Loucy (cell line): ENCODE results near the gene CCNJL.

Source experiments
- H2AFZ ChIP-seq: fragments of 200-600 bp; sonication (generic); 2 replicates; pipeline ENCODE4 v1.6.0; 2016; ENCODE audit warnings: antibody characterized with exemption, mild to moderate bottlenecking, low read length, moderate library complexity
- H3F3A ChIP-seq: fragments of 200-600 bp; 2 replicates; pipeline ENCODE4 v1.6.0; 2016; ENCODE audit warnings: antibody characterized with exemption, low read depth, mild to moderate bottlenecking
- H3K27me3 ChIP-seq: fragments of 200-600 bp; sonication (generic); 2 replicates; pipeline ENCODE4 v1.6.1; 2014; ENCODE audit warnings: low read length, mild to moderate bottlenecking; ENCODE audit not compliant: insufficient read depth, poor library complexity, severe bottlenecking
- H3K36me3 ChIP-seq: fragments of 200-600 bp; sonication (generic); 2 replicates; pipeline ENCODE4 v1.6.1; 2016; ENCODE audit warnings: low read length; ENCODE audit not compliant: insufficient read depth
- H3K4me1 ChIP-seq: fragments of 200-600 bp; sonication (generic); 2 replicates; pipeline ENCODE4 v1.5.1; 2014; ENCODE audit warnings: low read length, mild to moderate bottlenecking; ENCODE audit not compliant: insufficient read depth, poor library complexity, severe bottlenecking
- H3K4me2 ChIP-seq: fragments of 200-600 bp; sonication (generic); 2 replicates; pipeline ENCODE4 v1.6.0; 2014; ENCODE audit warnings: antibody characterized with exemption, low read length, low read depth, mild to moderate bottlenecking; ENCODE audit not compliant: poor library complexity, severe bottlenecking
- H3K4me3 ChIP-seq: fragments of 200-600 bp; sonication (generic); 2 replicates; pipeline ENCODE4 v1.5.1; 2014; ENCODE audit warnings: low read length, mild to moderate bottlenecking, mixed read lengths; ENCODE audit not compliant: poor library complexity, severe bottlenecking
- H3K79me2 ChIP-seq: fragments of 200-600 bp; sonication (generic); 2 replicates; pipeline ENCODE4 v1.6.1; 2014; ENCODE audit warnings: low read length; ENCODE audit not compliant: insufficient read depth
- H3K9ac ChIP-seq: fragments of 200-600 bp; sonication (generic); 2 replicates; pipeline ENCODE4 v1.6.0; 2014; ENCODE audit warnings: mild to moderate bottlenecking, low read depth, low read length, moderate library complexity; ENCODE audit not compliant: poor library complexity, severe bottlenecking
- H3K9me2 ChIP-seq: fragments of 200-600 bp; sonication (generic); replicated peaks from 2 replicates; pipeline ENCODE4 v1.6.1; 2016; ENCODE audit warnings: low read depth, low read length, mixed read lengths
- H3K9me3 ChIP-seq: fragments of 200-600 bp; sonication (generic); 2 replicates; pipeline ENCODE4 v1.6.1; 2014; ENCODE audit warnings: mild to moderate bottlenecking, antibody characterized with exemption, low read length, low read depth; ENCODE audit not compliant: insufficient read depth
- H4K20me1 ChIP-seq: fragments of 200-600 bp; sonication (generic); 2 replicates; pipeline ENCODE4 v1.6.0; 2014; ENCODE audit warnings: antibody characterized with exemption, low read length, mild to moderate bottlenecking; ENCODE audit not compliant: insufficient read depth, poor library complexity, severe bottlenecking
- EZH2phosphoT487 ChIP-seq: fragments of 200-600 bp; IDR thresholded peaks from 2 replicates; pipeline ENCODE4 v1.6.1; 2018; ENCODE audit warnings: antibody characterized with exemption, mild to moderate bottlenecking, moderate library complexity, borderline replicate concordance
- TF ChIP-seq, protein P1 (sequence below): fragments of 200-600 bp; sonication (generic); conservative IDR thresholded peaks from 2 replicates; pipeline ENCODE4 v1.5.1; 2014; ENCODE audit warnings: mild to moderate bottlenecking, antibody characterized with exemption, low read length

The CCNJL gene

GRCh38 chr5:160219356-160219755, 93.0 kb downstream of the CCNJL start:
- Histone ChIP-seq H3K36me3 (no peaks in the 10 kb centered on the region), H3K4me2 (no peak overlapping the region), H3F3A (no peaks in the 10 kb centered on the region), H3K4me1 (no peaks in the 10 kb centered on the region), H3K9ac (no peak overlapping the region), H2AFZ (no peak overlapping the region), H4K20me1 (no peaks in the 10 kb centered on the region), H3K4me3 (no peak overlapping the region), H3K9me2 (no peaks in the 10 kb centered on the region), H3K27me3 (no peaks in the 10 kb centered on the region), H3K9me3 (no peaks in the 10 kb centered on the region), H3K79me2 (no peaks in the 10 kb centered on the region)
- TF ChIP-seq EZH2phosphoT487: no peak
- TF ChIP-seq, protein P1, sequence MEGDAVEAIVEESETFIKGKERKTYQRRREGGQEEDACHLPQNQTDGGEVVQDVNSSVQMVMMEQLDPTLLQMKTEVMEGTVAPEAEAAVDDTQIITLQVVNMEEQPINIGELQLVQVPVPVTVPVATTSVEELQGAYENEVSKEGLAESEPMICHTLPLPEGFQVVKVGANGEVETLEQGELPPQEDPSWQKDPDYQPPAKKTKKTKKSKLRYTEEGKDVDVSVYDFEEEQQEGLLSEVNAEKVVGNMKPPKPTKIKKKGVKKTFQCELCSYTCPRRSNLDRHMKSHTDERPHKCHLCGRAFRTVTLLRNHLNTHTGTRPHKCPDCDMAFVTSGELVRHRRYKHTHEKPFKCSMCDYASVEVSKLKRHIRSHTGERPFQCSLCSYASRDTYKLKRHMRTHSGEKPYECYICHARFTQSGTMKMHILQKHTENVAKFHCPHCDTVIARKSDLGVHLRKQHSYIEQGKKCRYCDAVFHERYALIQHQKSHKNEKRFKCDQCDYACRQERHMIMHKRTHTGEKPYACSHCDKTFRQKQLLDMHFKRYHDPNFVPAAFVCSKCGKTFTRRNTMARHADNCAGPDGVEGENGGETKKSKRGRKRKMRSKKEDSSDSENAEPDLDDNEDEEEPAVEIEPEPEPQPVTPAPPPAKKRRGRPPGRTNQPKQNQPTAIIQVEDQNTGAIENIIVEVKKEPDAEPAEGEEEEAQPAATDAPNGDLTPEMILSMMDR: no peak

- Histone ChIP-seq H3K4me3 (peak overlapping the region; percentile 63), H3F3A (no peaks in the 10 kb centered on the region), H3K9me2 (no peaks in the 10 kb centered on the region), H3K79me2 (no peaks in the 10 kb centered on the region), H3K4me2 (peak overlapping the region; percentile 61), H3K4me1 (no peaks in the 10 kb centered on the region), H4K20me1 (no peaks in the 10 kb centered on the region), H3K9me3 (no peaks in the 10 kb centered on the region), H3K36me3 (no peaks in the 10 kb centered on the region), H3K27me3 (no peaks in the 10 kb centered on the region), H2AFZ (0 out of 2 replicates have a peak overlapping the region, but pooled peaks have one; percentile 71), H3K9ac (peak overlapping the region; percentile 43)
- TF ChIP-seq, protein P1: no peak
- TF ChIP-seq EZH2phosphoT487: no peak
Measured at GRCh38 chr5:160213537-160213936, 98.8 kb downstream of the CCNJL start.

- Histone ChIP-seq H3K4me3 (no peak overlapping the region), H3F3A (no peaks in the 10 kb centered on the region), H3K79me2 (no peaks in the 10 kb centered on the region), H3K9me2 (no peaks in the 10 kb centered on the region), H3K27me3 (no peaks in the 10 kb centered on the region), H3K9ac (no peak overlapping the region), H3K9me3 (no peaks in the 10 kb centered on the region), H3K36me3 (no peaks in the 10 kb centered on the region), H3K4me1 (no peaks in the 10 kb centered on the region), H3K4me2 (no peak overlapping the region), H4K20me1 (no peaks in the 10 kb centered on the region), H2AFZ (no peak overlapping the region)
- TF ChIP-seq, protein P1: no peak
- no peak for TF ChIP-seq EZH2phosphoT487
Measured at GRCh38 chr5:160211352-160211751, 101.0 kb downstream of the CCNJL start.
